K562 (cell line): Measurements from ENCODE around the gene TMEM131. TPM values are rescaled to one million over a fixed set of nuclear protein-coding genes. Genes with fewer than 3 reads are reported as not detected.

Experiments
- ATAC-seq: fragments of 200-7000 bp; cut with Tn5 transposase; 3 replicates; pipeline ENCODE4 v1.9.1; 2020; ENCODE audit warnings: moderate library complexity
- BruUV-seq: library from RNA; stranded (reverse); fragments of 400-500 nt; replicated peaks from 2 replicates; lab custom pipeline; 2021; lab: Mats Ljungman, UMichigan
- CTCF ChIA-PET: fragments of 300-600 bp; formaldehyde crosslinking; extraction: SDS; loops from one replicate; lab custom pipeline; 2021; ENCODE audit warnings: low intra/inter-chr PET ratio; lab: Yijun Ruan, JAX
- POLR2A ChIA-PET: fragments of 300-600, 350-650 bp; sonication (Branson Sonifier 250); formaldehyde crosslinking; extraction: SDS; loops from one replicate; lab custom pipeline; 2021; ENCODE audit warnings: antibody characterized with exemption, inconsistent platforms; lab: Yijun Ruan, JAX
- DNase-seq, 4 experiments: peaks; one replicate each; pipeline versions ENCODE4 v3.0.0 to v3.0.0-alpha.2; 2011 to 2018; ENCODE audit warnings: low spot score in 3 of 4, mixed read lengths in 3 of 4; ENCODE audit errors: extremely low read depth in 1 of 4
- FAIRE-seq: peaks from 2 replicates; lab custom pipeline; 2011; peaks lifted over from hg19 to GRCh38; lab: Jason Lieb, UNC
- H2AFZ ChIP-seq: 2 replicates; pipeline ENCODE4 v1.6.0; 2011; ENCODE audit warnings: low read depth, low read length, control low read depth, inconsistent platforms
- H3K27ac ChIP-seq: fragments of 200-600 bp; 3 replicates; pipeline ENCODE4 v1.8.0; 2011; ENCODE audit warnings: low read depth, mild to moderate bottlenecking, control low read depth, inconsistent platforms, low read length, moderate library complexity, mixed read lengths; ENCODE audit errors: extremely low read depth
- H3K27me3 ChIP-seq, 2 experiments: fragments of 300-600 bp in 1 of 2; 2 replicates in 1 of 2; 3 replicates in 1 of 2; pipeline versions ENCODE4 v1.6.0 to v1.8.0; 2011; ENCODE audit warnings: inconsistent platforms in 2 of 2, low read length in 2 of 2, mild to moderate bottlenecking in 1 of 2, mixed read lengths in 1 of 2, moderate library complexity in 1 of 2; ENCODE audit not compliant: control insufficient read depth in 2 of 2, insufficient read depth in 2 of 2
- H3K36me3 ChIP-seq: fragments of 300-600 bp; 3 replicates; pipeline ENCODE4 v1.8.0; 2011; ENCODE audit warnings: mild to moderate bottlenecking, low read length, inconsistent platforms; ENCODE audit not compliant: control insufficient read depth, insufficient read depth
- H3K4me1 ChIP-seq, 2 experiments: fragments of 200-600 bp in 1 of 2; replicated peaks in 1 of 2; 2 replicates in 1 of 2; 3 replicates in 1 of 2; pipeline versions ENCODE4 v1.5.1 to v1.8.0; 2011; ENCODE audit warnings: inconsistent platforms in 2 of 2, low read length in 2 of 2, mild to moderate bottlenecking in 1 of 2, mixed read lengths in 1 of 2, moderate library complexity in 1 of 2; ENCODE audit not compliant: control insufficient read depth in 2 of 2, insufficient read depth in 2 of 2
- H3K4me2 ChIP-seq: 2 replicates; pipeline ENCODE4 v1.6.1; 2011; ENCODE audit warnings: low read length, control low read depth, inconsistent platforms, mixed read lengths; ENCODE audit not compliant: insufficient read depth
- H3K4me3 ChIP-seq: fragments of 200-600 bp; sonication (generic), shearing (Covaris generic); 2 replicates; pipeline ENCODE4 v1.5.1; 2016; ENCODE audit warnings: control low read depth, inconsistent platforms
- H3K79me2 ChIP-seq: fragments of 200-600 bp; 3 replicates; pipeline ENCODE4 v1.8.0; 2011; ENCODE audit warnings: low read length, inconsistent platforms; ENCODE audit not compliant: control insufficient read depth, insufficient read depth
- H3K9ac ChIP-seq, 2 experiments: 2 replicates each; pipeline versions ENCODE4 v1.6.0 to v1.6.1; 2011; ENCODE audit warnings: low read depth in 2 of 2, low read length in 2 of 2, control low read depth in 1 of 2, inconsistent platforms in 1 of 2, mild to moderate bottlenecking in 1 of 2, mixed read lengths in 1 of 2; ENCODE audit not compliant: insufficient read depth in 1 of 2
- H3K9me1 ChIP-seq: one replicate; pipeline ENCODE4 v1.6.0; 2011; ENCODE audit warnings: inconsistent platforms, mild to moderate bottlenecking, low read length, moderate library complexity; ENCODE audit not compliant: control insufficient read depth, insufficient read depth
- H3K9me3 ChIP-seq: replicated peaks from 2 replicates; pipeline ENCODE4 v1.5.1; 2011; ENCODE audit warnings: low read depth, low read length, inconsistent platforms; ENCODE audit not compliant: control insufficient read depth, insufficient read depth
- H4K20me1 ChIP-seq: replicated peaks from 2 replicates; pipeline ENCODE4 v1.6.1; 2011; ENCODE audit warnings: low read length, inconsistent platforms, mixed read lengths; ENCODE audit not compliant: control insufficient read depth, insufficient read depth
- GMEB1 ChIP-seq: fragments of 250-450 bp; sonication (Bioruptor Pico); IDR thresholded peaks from 2 replicates; pipeline ENCODE4 v1.4.0; 2020; ENCODE audit warnings: mild to moderate bottlenecking
- PHF21A ChIP-seq: fragments of 450-650 bp; IDR thresholded peaks from 2 replicates; pipeline ENCODE4 v1.6.1; 2017; ENCODE audit warnings: low read depth, borderline replicate concordance
- POU5F1 ChIP-seq: fragments of 150-350 bp; IDR thresholded peaks from 2 replicates; pipeline ENCODE4 v1.6.1; 2014; ENCODE audit warnings: borderline replicate concordance, low read length, low read depth, mild to moderate bottlenecking; ENCODE audit not compliant: partially characterized antibody
- RBM39 ChIP-seq: fragments of 200-400 bp; formaldehyde crosslinking; optimal IDR thresholded peaks from 2 replicates; pipeline ENCODE3; 2018; ENCODE audit warnings: low read depth, low read length
- THRAP3 ChIP-seq: fragments of 450-650 bp; IDR thresholded peaks from 2 replicates; pipeline ENCODE4 v1.6.1; 2016; ENCODE audit warnings: mild to moderate bottlenecking, inconsistent platforms, borderline replicate concordance
- YY1 ChIP-seq, 3 experiments: IDR thresholded peaks; 2 replicates each; pipeline ENCODE4 v1.6.1; 2011; ENCODE audit warnings: low read length in 2 of 3, mild to moderate bottlenecking in 2 of 3, moderate library complexity in 2 of 3, borderline replicate concordance in 1 of 3, control low read depth in 1 of 3, low read depth in 1 of 3; ENCODE audit not compliant: insufficient read depth in 3 of 3, insufficient replicate concordance in 2 of 3, control insufficient read depth in 1 of 3, insufficient read length in 1 of 3; ENCODE audit errors: extremely low read depth in 1 of 3
- ZNF408 ChIP-seq: fragments of 250-450 bp; sonication (Bioruptor Pico); IDR thresholded peaks from 2 replicates; pipeline ENCODE4 v1.4.0; 2020; ENCODE audit warnings: low read depth, mild to moderate bottlenecking, moderate library complexity
- ZNF444 ChIP-seq: fragments of 250-450 bp; sonication (Bioruptor Pico); IDR thresholded peaks from 2 replicates; pipeline ENCODE4 v1.4.0; 2020; ENCODE audit warnings: mild to moderate bottlenecking, moderate library complexity
- ZSCAN29 ChIP-seq: fragments of 450-650 bp; IDR thresholded peaks from 2 replicates; pipeline ENCODE4 v1.6.1; 2017
- WGBS: fragments of 100-300 bp; shearing (Covaris generic); methylation state at CpG from one replicate; pipeline ENCODE4 v1.1.6; 2016; ENCODE audit warnings: low coverage, mixed read lengths; ENCODE audit not compliant: insufficient coverage; ENCODE audit errors: missing lambda C conversion rate; 5-methylcytosine and 5-hydroxymethylcytosine counted together
- in situ Hi-C: fragments of 300-500 bp; cut with MboI; formaldehyde crosslinking; loops from 4 replicates; pipeline ENCODE4 v1.15.0; 2018; ENCODE audit warnings: inconsistent platforms, mixed read lengths
- intact Hi-C: fragments of 100-400 bp; cut with micrococcal nuclease; formaldehyde crosslinking; loops from 2 replicates; pipeline ENCODE4 v1.14.2; 2022
- polyA plus RNA-seq, 8 experiments: library from polyadenylated mRNA; depleted of rRNA in 4 of 8; stranded (reverse) in 5 of 8; unstranded in 3 of 8; fragments of >200 nt; fragmentation: Nextera tagmentation in 2 of 8; fragmentation: Illumina TruSeq in 1 of 8; extraction: Ambion mirVana in 2 of 8; extraction: Trizol in 1 of 8; gene quantifications; 2 replicates each; pipeline versions ENCODE4 v1.2.1 to v1.2.3, GENCODE V29; 2011 to 2014; ENCODE audit warnings: inconsistent platforms in 1 of 8, missing spikeins in 1 of 8
- total RNA-seq, 7 experiments: library from RNA; depleted of rRNA in 6 of 7; stranded (reverse); fragments of >200 nt in 6 of 7; fragmentation: Illumina TruSeq in 2 of 7; extraction: Trizol in 2 of 7; gene quantifications; 2 replicates each; pipeline versions ENCODE4 v1.2.1 to v1.2.3, GENCODE V29; 2011 to 2021; ENCODE audit warnings: low replicate concordance in 1 of 7

TMEM131 gene
- total and polyA plus RNA-seq, 9 of the 15 experiments (the other 6 are each of a cell fraction or from before 2014, with no cell fraction given): 2.5 to 21.1 (median 12.4) TPM

- no peak overlapping the region for H3K4me3 ChIP-seq
- POLR2A ChIA-PET: no interaction called here
- no peak for ATAC-seq
- in situ Hi-C loops: no loop called here
- H4K20me1 ChIP-seq: no peaks in the 10 kb centered on the region
- no peak overlapping the region for H3K27ac ChIP-seq
- CTCF ChIA-PET: no interaction called here
- no peaks in the 10 kb centered on the region for H3K79me2 ChIP-seq
- no peak for DNase-seq
- no peaks in the 10 kb centered on the region for H3K9me3 ChIP-seq
- H3K9me1 ChIP-seq: no peaks in the 10 kb centered on the region
- no peak overlapping the region for H3K9ac ChIP-seq
- intact Hi-C loops: no loop called here
- no peak for TF ChIP-seq ZNF408 (CRISPR knock-in tag)
- TF ChIP-seq, all 486 proteins: peak for 0
- H3K4me2 ChIP-seq: no peak overlapping the region
- FAIRE-seq: no peak
- no peak overlapping the region for H2AFZ ChIP-seq
- no peaks in the 10 kb centered on the region; a peak in 2 of 5 replicates for H3K4me1 ChIP-seq
- no TSS peak for BruUV-seq
- WGBS: 20% methylated on average over 3 of the region's 3 CpGs
- H3K27me3 ChIP-seq: peaks cover 12 to 45% of the 10 kb centered on the region in 2 experiments
- H3K36me3 ChIP-seq: no peaks in the 10 kb centered on the region
These were observed 16.8 kb upstream of the TMEM131 start for GRCh38 chr2:98012561-98012991.

- WGBS: 8% methylated on average over 10 of the region's 10 CpGs
- Histone ChIP-seq H3K9ac (no peak overlapping the region), H3K79me2 (no peaks in the 10 kb centered on the region), H3K27ac (no peak overlapping the region), H2AFZ (0 out of 2 replicates have a peak overlapping the region, but pooled peaks have one; percentile 12), H3K9me3 (no peaks in the 10 kb centered on the region), H3K4me2 (no peak overlapping the region), H3K36me3 (no peaks in the 10 kb centered on the region), H4K20me1 (no peaks in the 10 kb centered on the region), H3K9me1 (no peaks in the 10 kb centered on the region), H3K27me3 (peaks cover 11 to 34% of the 10 kb centered on the region in 2 experiments), H3K4me3 (no peak overlapping the region), H3K4me1 (no peaks in the 10 kb centered on the region; a peak in 2 of 5 replicates)
- ChIA-PET POLR2A (interaction anchor here (1.2 kb wide), 1 partner anchor 13 kb away, joined by 7 read pairs; the partner anchor contains the start of gene TMEM131), CTCF (no interaction called here)
- in situ Hi-C loops (no loop called here), intact Hi-C loops (no loop called here)
- no TSS peak for BruUV-seq
- FAIRE-seq (peak; percentile 19), ATAC-seq (no peak), DNase-seq (no peak)
- TF ChIP-seq POU5F1 (no peak), GMEB1 (CRISPR knock-in tag) (no peak), ZNF444 (CRISPR knock-in tag) (no peak), PHF21A (no peak), YY1 (IDR thresholded peaks at IDR 0.05; ENCODE audit: borderline replicate concordance in 1 of 3, control insufficient read depth in 1 of 3, extremely low read depth in 1 of 3, insufficient read depth in 3 of 3, insufficient read length in 1 of 3, insufficient replicate concordance in 2 of 3, low read depth in 1 of 3, low read length in 2 of 3) (no peak), RBM39 (no peak), ZSCAN29 (no peak), THRAP3 (no peak)
These were observed 14.4 kb upstream of the TMEM131 start for GRCh38 chr2:98009887-98010760.
